ENCODE measurements around the gene DBT. TPM values are rescaled to one million over a fixed set of nuclear protein-coding genes. Genes with fewer than 3 reads are reported as not detected.
A peak's percentile ranks its signal among the peaks of the same experiment; 100 is the strongest.

The DBT gene
- total RNA-seq, 1 experiment from 2014 or later: 20.3 TPM

DNA sequence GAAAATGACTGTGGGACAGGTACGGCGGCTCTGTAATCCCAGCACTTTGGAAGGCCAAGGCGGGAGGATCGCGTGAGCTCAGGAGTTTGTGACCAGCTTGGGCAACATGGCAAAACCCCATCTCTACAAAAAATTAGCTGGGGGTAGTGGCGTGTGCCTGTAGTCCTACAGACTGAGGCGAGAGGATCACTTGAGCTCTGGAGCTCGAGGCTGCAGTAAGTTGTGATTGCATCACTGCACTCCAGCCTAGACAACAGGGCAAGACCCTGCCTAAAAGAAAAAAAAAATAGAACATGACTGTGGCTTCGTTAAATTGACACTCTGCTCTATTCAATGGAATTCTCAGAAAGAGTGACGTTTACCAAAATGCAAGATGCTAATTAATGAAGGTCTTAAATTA, 3.9 kb upstream of the DBT start:
- H3K79me2 ChIP-seq (ENCODE audit: insufficient read depth, low read length): peaks cover 5% of the 10 kb centered on the region; the same call in 1 of the 2 replicates
- peaks cover 4 to 7% of the 10 kb centered on the region in 2 experiments for H3K4me1 Mint-ChIP-seq
- no peak overlapping the region for H3K56ac ChIP-seq (ENCODE audit: insufficient read length, low read depth, low read length)
- H3K27ac Mint-ChIP-seq: peak overlapping the region in 1 of 3 experiments; percentile 7; a peak in 1 of 7 replicates
- no peak overlapping the region for H4K5ac ChIP-seq (ENCODE audit: insufficient read length, low read depth, low read length)
- H3K4me1 ChIP-seq (ENCODE audit: insufficient read depth, low read length): no peaks in the 10 kb centered on the region; the same call in 1 of the 2 replicates
- no peak overlapping the region for H2BK12ac ChIP-seq (ENCODE audit: insufficient read length, low read depth, low read length)
- H3K23me2 ChIP-seq (ENCODE audit: insufficient read length, low read depth, low read length, poor library complexity, severe bottlenecking): peaks cover 9% of the 10 kb centered on the region
- H2AFZ ChIP-seq (ENCODE audit: low read length): peak overlapping the region; percentile 56
- no peak overlapping the region for H4K8ac ChIP-seq (replicated peaks; ENCODE audit: insufficient read length, low read depth, low read length)
- H3K4me3 Mint-ChIP-seq: no peak overlapping the region
- no peak overlapping the region for H3K14ac ChIP-seq (ENCODE audit: insufficient read depth, low read length)
- no peak overlapping the region for H2BK15ac ChIP-seq (ENCODE audit: low read depth, low read length)
- no peaks in the 10 kb centered on the region for H4K20me1 ChIP-seq (ENCODE audit: control insufficient read depth, insufficient read depth, insufficient read length)
- no peak overlapping the region for H2BK5ac ChIP-seq (ENCODE audit: insufficient read length, low read length)
- no peak for DNase-seq
- H3K79me1 ChIP-seq (ENCODE audit: insufficient read depth, low read depth, low read length, poor library complexity, severe bottlenecking): peaks cover 4% of the 10 kb centered on the region
- H3K9me3 ChIP-seq (ENCODE audit: control insufficient read depth, low read depth, low read length): no peaks in the 10 kb centered on the region
- no peaks in the 10 kb centered on the region for H3K27me3 Mint-ChIP-seq (ENCODE audit: low read depth)
- TF ChIP-seq, protein P1, sequence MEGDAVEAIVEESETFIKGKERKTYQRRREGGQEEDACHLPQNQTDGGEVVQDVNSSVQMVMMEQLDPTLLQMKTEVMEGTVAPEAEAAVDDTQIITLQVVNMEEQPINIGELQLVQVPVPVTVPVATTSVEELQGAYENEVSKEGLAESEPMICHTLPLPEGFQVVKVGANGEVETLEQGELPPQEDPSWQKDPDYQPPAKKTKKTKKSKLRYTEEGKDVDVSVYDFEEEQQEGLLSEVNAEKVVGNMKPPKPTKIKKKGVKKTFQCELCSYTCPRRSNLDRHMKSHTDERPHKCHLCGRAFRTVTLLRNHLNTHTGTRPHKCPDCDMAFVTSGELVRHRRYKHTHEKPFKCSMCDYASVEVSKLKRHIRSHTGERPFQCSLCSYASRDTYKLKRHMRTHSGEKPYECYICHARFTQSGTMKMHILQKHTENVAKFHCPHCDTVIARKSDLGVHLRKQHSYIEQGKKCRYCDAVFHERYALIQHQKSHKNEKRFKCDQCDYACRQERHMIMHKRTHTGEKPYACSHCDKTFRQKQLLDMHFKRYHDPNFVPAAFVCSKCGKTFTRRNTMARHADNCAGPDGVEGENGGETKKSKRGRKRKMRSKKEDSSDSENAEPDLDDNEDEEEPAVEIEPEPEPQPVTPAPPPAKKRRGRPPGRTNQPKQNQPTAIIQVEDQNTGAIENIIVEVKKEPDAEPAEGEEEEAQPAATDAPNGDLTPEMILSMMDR (conservative IDR thresholded peaks at IDR 0.05): no peak
- H2BK120ac ChIP-seq (ENCODE audit: low read depth, low read length, poor library complexity, severe bottlenecking): no peak overlapping the region
- WGBS (ENCODE audit: extremely low coverage, insufficient read length, low lambda C conversion rate): no CpG with 5 or more reads among the region's 10 CpGs
- no peak overlapping the region for H3K4ac ChIP-seq (ENCODE audit: low read depth, low read length)
- H3T11ph ChIP-seq (ENCODE audit: low read length): no peak overlapping the region
- no peaks in the 10 kb centered on the region; a peak in 1 of 7 replicates for H3K36me3 Mint-ChIP-seq (ENCODE audit: insufficient read depth in 1 of 3, low read depth in 3 of 3)
- H3K23ac ChIP-seq (ENCODE audit: insufficient read length, low read depth, low read length): no peak overlapping the region
- no peak overlapping the region for H3K4me2 ChIP-seq (ENCODE audit: insufficient read depth, insufficient read length, low read length)
- peaks cover 3% of the 10 kb centered on the region in 2 experiments; a peak in 2 of 5 replicates for H3K9me3 Mint-ChIP-seq
- no peak overlapping the region for H3K27ac ChIP-seq (ENCODE audit: insufficient read length, low read depth, low read length)
- H2AK5ac ChIP-seq (ENCODE audit: insufficient read length, low read length): no peak overlapping the region
- no peaks in the 10 kb centered on the region for H3K27me3 ChIP-seq (ENCODE audit: insufficient read depth, low read length)
- H3K9ac ChIP-seq (ENCODE audit: extremely low read depth, insufficient read length, low read length): no peak overlapping the region
- H3K18ac ChIP-seq (ENCODE audit: insufficient read length, low read depth, low read length): no peak overlapping the region
- no peak overlapping the region for H2BK20ac ChIP-seq (ENCODE audit: low read depth, low read length, poor library complexity, severe bottlenecking)
- H4K91ac ChIP-seq (ENCODE audit: insufficient read length, low read depth, low read length): no peak overlapping the region

Data from H9 (cell line).